HG02763 (cell line): ENCODE measurements around the gene HS2ST1.
"Not testable (repeated sequence)": the region's sequence is repeated elsewhere in the genome, so short reads cannot be mapped to it uniquely, and the experiment has no call there.

Experiments used
- ATAC-seq: cut with Tn5 transposase; IDR thresholded peaks from one replicate; pipeline ENCODE4 v1.9.1; 2021; ENCODE audit warnings: mild to moderate bottlenecking, moderate library complexity; ENCODE audit not compliant: unreplicated experiment

The HS2ST1 gene

GRCh38 chr1:86914601-86914997, at the start of gene HS2ST1:
Gene HS2ST1 (plus strand): TSS chr1:86914635.
- no peak for ATAC-seq

DNA sequence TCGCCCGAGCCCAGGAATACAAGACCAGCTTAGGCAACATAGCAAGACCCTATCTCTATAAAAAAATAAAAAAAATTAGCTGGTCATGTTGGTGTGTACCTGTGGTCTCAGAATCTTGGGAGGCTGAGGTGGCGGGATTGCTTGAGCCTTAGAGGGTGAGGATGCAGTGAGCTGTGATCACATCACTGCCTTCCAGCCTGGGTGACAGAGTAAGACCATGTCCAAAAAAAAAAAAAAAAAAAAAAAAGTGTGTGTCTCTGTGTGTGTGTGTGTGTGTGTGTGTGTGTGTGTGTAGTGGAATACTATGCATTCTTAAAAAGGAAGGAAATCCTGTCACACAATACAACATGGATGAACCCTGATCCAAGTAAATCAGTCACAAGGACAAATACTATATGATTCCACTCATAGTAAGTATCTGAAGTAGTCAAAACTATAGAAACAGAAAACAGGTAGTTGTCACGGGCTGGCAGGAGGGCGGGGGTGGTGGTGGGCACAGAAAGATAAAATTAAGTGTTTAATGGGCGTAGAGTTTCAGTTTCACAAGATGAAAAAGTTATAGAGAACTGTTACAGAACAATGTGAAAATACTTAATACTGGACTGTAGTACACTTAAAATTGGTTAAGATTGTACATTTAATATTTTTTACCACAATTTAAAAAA, 48.3 kb upstream of the HS2ST1 start:
- peak; percentile 57 for ATAC-seq

- no peak for ATAC-seq
Measured at GRCh38 chr1:86866665-86867064, 47.8 kb upstream of the HS2ST1 start.

- not testable (repeated sequence) for ATAC-seq
Measured at GRCh38 chr1:86867278-86867677, 47.2 kb upstream of the HS2ST1 start.

- no peak for ATAC-seq
Measured at GRCh38 chr1:86868477-86868876, 46.0 kb upstream of the HS2ST1 start.

DNA sequence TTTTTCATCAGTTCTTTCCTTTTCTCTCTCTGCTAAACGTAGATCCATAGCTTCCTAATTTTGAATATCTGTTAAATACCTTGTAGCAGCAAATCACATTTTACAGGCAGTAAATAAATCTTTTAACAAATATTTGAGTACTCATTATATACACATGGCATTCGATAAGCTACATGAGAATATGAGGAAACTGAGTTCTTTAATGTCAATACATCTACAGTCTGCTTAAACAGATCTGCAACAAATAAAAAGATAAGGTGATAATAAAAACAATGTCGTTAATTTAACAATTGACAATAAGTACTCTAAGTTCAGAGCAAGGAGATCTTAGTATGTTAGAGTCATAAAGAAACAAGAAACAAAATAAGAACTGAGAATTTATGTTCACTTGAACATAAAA, 43.4 kb upstream of the HS2ST1 start:
- no peak for ATAC-seq

GRCh38 chr1:86872086-86872485, 42.3 kb upstream of the HS2ST1 start:
- ATAC-seq = no peak

- no peak for ATAC-seq
Measured at GRCh38 chr1:86875722-86876121, 38.7 kb upstream of the HS2ST1 start.

- no peak for ATAC-seq
Measured at GRCh38 chr1:86887479-86888162, 26.8 kb upstream of the HS2ST1 start.

- ATAC-seq = no peak
Measured at GRCh38 chr1:86888327-86888726, 26.1 kb upstream of the HS2ST1 start.

DNA sequence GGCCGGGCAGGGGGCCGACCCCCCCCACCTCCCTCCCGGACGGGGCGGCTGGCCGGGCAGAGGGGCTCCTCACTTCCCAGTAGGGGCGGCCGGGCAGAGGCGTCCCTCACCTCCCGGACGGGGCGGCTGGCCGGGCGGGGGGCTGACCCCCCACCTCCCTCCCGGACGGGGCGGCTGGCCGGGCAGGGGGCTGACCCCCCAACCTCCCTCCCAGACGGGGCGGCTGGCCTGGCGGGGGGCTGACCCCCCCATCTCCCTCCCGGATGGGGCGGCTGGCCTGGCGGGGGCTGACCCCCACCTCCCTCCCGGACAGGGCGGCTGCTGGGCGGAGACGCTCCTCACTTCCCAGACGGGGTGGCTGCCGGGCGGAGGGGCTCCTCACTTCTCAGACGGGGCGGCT, 15.0 kb upstream of the HS2ST1 start:
- not testable (repeated sequence) for ATAC-seq

DNA sequence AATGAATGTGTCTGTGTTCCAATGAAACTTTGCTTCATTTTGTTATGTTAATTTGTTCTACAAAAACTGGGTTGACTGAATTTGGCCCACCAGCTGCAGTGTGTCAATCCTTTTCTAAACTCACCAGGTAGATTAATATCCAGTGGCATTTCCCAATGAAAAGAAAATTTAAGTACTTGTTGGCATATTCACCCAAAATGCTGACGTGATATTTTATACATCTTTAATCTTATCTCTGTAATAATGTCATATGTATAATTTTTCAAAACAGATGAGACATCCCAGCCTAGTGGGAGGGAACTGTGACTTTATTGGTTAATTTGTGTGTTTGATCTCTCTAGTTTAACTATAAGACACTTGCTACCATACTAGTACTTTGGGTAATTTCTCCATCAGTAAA, 8.6 kb upstream of the HS2ST1 start:
- ATAC-seq = no peak

DNA sequence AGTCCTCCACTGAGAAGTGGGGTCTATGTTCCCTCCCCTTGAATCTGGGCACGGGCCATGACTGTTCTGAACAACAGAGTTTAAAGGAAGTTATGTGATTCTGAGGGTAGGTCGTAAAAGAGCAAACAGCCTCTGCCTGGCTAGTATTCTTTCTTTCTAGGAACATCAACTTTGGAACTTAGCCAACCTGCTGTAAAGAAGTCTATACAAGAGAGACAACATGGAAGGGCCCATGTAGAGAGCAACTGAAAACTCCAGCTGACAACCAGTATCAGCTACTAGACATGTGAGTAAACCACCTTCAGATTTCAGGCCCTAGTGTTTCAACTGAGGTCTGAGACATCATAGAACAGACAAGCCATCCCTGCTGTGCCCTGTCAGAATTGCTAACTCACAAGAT, 8.0 kb upstream of the HS2ST1 start:
- no peak for ATAC-seq

- ATAC-seq = no peak
Measured at GRCh38 chr1:86912281-86912900, 2.0 kb upstream of the HS2ST1 start.

GRCh38 chr1:86913399-86913895, 988 bp upstream of the HS2ST1 start:
- no peak for ATAC-seq

GRCh38 chr1:86913896-86914600, 387 bp upstream of the HS2ST1 start, which contains the start of gene SELENOF:
Gene SELENOF (minus strand): TSS chr1:86914126. CDS start chr1:86914111, 15 bp downstream.
- peak; percentile 86 for ATAC-seq

DNA sequence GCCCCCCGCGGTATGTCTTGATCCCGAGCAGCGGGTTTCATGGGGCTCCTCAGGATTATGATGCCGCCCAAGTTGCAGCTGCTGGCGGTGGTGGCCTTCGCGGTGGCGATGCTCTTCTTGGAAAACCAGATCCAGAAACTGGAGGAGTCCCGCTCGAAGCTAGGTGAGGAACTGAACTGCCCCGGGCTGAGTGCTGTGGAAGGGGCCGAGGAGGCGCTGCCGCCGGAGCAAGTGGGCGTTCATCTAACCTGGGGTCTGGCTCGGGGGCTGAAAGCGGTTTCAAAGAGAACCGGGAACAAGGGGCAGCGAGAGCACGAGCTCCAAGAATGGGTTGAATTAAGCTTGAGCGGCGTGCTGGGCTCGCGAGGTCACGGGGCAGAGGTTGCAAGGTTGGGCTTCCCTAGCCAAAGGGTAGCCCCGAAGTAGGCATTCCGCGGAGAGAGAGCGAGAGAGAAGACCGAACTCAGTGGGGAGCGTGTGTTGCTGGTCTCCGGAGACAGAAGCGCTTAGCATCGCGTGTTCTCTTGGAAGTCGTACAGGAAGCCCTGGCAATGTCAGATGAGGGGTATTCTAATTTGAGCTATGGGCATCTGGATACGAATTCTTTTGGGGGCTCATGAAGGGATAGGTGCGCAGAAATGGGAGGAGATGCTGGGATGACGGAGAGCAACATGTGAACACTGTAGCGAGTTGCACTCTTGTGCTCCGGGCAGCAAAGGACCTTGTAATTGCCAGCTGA, 732 bp downstream of the HS2ST1 start:
- ATAC-seq = no peak

DNA sequence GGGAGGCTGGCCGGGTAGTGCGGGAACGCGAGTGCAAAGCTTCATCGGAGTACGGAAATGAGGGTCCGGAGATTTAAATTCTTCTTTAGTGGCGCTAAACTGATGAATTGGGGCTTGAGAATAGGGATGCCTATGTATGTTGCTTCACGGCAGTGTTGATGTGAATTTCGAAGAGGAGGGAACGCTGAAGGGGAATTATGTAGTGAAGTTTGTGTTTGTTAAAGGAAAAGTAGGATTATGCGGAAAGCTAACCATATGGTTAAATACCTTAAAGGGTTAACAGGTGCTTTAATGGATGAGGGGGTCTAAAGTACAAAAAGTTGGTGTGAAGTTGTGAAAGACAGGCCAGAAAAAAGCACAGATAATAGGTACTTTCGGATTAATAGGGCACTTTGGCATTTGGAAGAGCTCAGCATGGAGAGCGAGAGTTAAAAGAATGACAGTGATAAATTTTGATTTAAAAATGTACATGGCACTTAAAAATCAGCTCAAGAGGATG, 1.4 kb downstream of the HS2ST1 start:
- no peak for ATAC-seq

DNA sequence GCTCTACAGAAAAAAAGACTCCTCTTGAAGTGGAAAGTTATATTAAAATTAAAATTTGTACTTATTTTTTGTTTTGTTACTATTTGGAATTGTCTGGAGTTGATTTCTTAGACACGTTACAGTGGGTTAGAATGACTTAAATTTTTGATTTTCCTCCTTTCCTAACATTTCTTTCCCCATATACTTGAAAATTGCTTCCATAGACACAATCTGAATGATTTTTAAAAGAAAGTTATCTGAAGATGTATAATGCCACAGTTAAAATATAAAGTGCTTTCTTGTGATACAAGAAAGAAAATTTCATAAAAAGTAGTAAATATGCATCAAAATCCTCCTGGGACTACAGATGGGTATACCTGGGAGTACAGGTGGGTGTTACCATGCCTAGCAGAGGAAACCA, 2.3 kb downstream of the HS2ST1 start:
- ATAC-seq = no peak

- ATAC-seq = no peak
Measured at GRCh38 chr1:86922445-86922844, 8.0 kb downstream of the HS2ST1 start.
